BE2C (cell line): Measurements from ENCODE around the gene MT3.

Source experiments
- DNase-seq: peaks from one replicate; pipeline ENCODE4 v3.0.0-alpha.2; 2020
- H3K27me3 ChIP-seq: fragments of 250-450 bp; sonication (Bioruptor Pico); 2 replicates; pipeline ENCODE4 v1.5.1; 2020; ENCODE audit warnings: mild to moderate bottlenecking
- H3K36me3 ChIP-seq: fragments of 250-450 bp; sonication (Bioruptor Pico); 2 replicates; pipeline ENCODE4 v1.5.1; 2020; ENCODE audit warnings: mild to moderate bottlenecking
- H3K4me1 ChIP-seq: fragments of 250-450 bp; sonication (Bioruptor Pico); 2 replicates; pipeline ENCODE4 v1.5.1; 2020
- H3K4me3 ChIP-seq: 2 replicates; pipeline ENCODE4 v1.5.1; 2011; ENCODE audit warnings: low read depth, low read length
- H3K9me3 ChIP-seq: fragments of 250-450 bp; sonication (Bioruptor Pico); 2 replicates; pipeline ENCODE4 v1.5.1; 2020
- TF ChIP-seq, protein P1 (sequence below): IDR thresholded peaks from 2 replicates; pipeline ENCODE4 v1.5.1; 2012; ENCODE audit warnings: mild to moderate bottlenecking, low read depth, low read length

Gene MT3

DNA sequence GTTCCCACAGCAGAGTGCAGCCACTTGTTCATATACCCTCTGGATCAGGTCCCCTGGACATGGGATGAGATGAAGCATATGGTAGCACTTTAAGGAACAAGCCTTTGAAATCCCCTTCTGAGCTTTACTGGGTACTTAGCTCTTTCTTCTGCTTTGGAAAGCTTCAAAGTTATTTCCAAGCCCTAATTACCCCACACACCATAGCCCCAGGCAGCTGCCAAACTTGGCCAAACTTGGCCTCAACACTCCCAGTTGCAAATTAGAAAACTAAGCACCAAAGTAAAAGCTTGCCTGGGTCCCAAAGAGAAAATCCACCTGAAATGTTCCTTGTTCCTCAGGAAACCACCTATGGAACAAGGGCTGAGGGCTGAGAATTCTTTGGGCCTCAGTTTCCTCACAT lies 40.2 kb upstream of the MT3 start:
- H3K4me1 ChIP-seq = no peaks in the 10 kb centered on the region
- no peaks in the 10 kb centered on the region for H3K9me3 ChIP-seq
- TF ChIP-seq, protein P1, sequence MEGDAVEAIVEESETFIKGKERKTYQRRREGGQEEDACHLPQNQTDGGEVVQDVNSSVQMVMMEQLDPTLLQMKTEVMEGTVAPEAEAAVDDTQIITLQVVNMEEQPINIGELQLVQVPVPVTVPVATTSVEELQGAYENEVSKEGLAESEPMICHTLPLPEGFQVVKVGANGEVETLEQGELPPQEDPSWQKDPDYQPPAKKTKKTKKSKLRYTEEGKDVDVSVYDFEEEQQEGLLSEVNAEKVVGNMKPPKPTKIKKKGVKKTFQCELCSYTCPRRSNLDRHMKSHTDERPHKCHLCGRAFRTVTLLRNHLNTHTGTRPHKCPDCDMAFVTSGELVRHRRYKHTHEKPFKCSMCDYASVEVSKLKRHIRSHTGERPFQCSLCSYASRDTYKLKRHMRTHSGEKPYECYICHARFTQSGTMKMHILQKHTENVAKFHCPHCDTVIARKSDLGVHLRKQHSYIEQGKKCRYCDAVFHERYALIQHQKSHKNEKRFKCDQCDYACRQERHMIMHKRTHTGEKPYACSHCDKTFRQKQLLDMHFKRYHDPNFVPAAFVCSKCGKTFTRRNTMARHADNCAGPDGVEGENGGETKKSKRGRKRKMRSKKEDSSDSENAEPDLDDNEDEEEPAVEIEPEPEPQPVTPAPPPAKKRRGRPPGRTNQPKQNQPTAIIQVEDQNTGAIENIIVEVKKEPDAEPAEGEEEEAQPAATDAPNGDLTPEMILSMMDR = no peak
- DNase-seq = no peak
- no peaks in the 10 kb centered on the region for H3K36me3 ChIP-seq
- no peak overlapping the region for H3K4me3 ChIP-seq
- H3K27me3 ChIP-seq = no peaks in the 10 kb centered on the region

DNA sequence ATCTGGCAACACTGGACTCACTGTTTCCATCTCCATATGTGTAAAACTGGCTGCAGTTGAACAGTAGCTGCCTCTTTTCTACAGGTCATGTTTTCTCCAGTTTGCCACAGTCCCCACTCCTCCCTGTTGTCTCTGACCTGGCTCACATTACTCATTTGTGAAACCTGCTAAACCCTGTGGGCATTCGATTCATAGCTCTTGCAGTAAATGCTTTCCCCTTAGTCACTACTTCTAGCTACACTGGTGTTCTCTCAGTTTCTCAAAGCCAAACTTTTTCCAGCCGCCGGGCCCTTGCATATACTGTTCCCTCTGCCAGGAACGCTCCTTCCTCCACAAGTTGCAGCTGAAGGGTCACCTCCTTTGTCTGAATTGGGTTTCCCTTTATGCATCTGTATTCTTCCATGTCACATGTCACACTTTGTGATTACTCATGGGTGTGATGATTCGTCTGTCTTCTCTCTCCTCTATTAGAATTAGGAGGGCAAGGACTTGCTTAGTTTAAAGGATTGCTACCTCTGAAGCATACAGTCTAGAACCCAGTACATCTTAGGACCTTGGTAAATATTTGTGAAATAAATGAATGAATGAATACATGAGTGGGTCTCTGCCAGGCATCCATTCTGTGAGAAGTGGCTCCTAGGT lies 39.5 kb upstream of the MT3 start:
- H3K27me3 ChIP-seq = peaks cover 5% of the 10 kb centered on the region
- H3K4me1 ChIP-seq = no peaks in the 10 kb centered on the region
- DNase-seq = no peak
- no peaks in the 10 kb centered on the region for H3K36me3 ChIP-seq
- H3K4me3 ChIP-seq = no peak overlapping the region
- H3K9me3 ChIP-seq = no peaks in the 10 kb centered on the region
- TF ChIP-seq, protein P1 = no peak

DNA sequence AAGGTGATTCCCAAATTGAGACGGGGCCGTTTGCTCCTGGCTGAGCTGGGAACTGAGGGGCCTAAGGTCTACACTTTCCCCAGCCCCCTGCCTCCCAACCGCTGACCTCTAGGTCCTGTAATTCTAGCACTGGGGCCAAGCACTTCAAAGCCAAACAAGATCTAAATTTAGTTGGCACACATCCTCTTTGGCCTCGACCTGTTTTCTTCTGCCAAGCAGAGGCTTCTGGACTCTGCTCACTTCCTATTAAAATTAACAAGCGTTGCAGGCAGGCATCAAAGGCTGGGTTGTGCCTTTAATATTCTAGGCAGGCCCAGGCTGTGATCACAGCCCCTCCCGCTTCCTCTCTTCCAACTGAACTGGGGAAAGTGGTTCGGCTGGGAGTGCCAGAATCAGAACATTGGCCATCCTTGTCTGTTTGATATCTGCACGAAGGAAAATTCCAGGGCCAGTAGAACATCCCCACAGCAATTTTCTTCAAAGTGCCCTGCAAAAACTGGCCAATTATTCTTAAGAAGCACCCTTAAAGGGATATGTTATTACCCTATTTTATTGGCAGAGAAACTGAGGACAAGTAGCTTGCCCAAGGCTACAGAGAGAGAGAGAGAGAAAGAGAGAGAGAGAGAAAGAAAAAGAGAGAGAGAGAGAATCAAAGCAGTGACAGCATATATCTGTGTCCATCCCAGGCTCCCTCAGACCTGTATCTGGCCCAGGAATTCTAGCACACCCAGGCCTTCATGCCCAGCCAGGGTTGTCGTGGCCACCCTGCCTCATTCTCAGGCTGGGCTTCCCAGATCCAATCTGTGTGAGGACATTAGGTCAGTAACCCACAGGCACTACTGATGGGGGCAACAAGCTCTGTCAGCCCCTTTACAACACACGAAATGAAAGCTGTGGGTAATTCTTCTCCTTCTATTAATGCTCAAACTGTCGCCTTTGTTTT lies 37.3 kb upstream of the MT3 start:
- Histone ChIP-seq H3K4me3 (no peak overlapping the region), H3K4me1 (no peaks in the 10 kb centered on the region), H3K9me3 (no peaks in the 10 kb centered on the region), H3K36me3 (no peaks in the 10 kb centered on the region), H3K27me3 (peaks cover 15% of the 10 kb centered on the region)
- DNase-seq = no peak
- TF ChIP-seq, protein P1 = no peak

- no peaks in the 10 kb centered on the region for H3K4me1 ChIP-seq
- no peak overlapping the region for H3K4me3 ChIP-seq
- no peaks in the 10 kb centered on the region for H3K36me3 ChIP-seq
- H3K27me3 ChIP-seq = peaks cover 17% of the 10 kb centered on the region
- TF ChIP-seq, protein P1 = no peak
- no peak for DNase-seq
- no peaks in the 10 kb centered on the region for H3K9me3 ChIP-seq
Observed at GRCh38 chr16:56554441-56554840, 34.9 kb upstream of the MT3 start.

GRCh38 chr16:56558024-56558747 lies 31.1 kb upstream of the MT3 start:
- TF ChIP-seq, protein P1 = no peak
- no peaks in the 10 kb centered on the region for H3K9me3 ChIP-seq
- H3K4me1 ChIP-seq = no peaks in the 10 kb centered on the region
- no peak overlapping the region for H3K4me3 ChIP-seq
- H3K36me3 ChIP-seq = no peaks in the 10 kb centered on the region
- H3K27me3 ChIP-seq = peaks cover 17% of the 10 kb centered on the region
- DNase-seq = peak; percentile 53
